Measurements from ENCODE around the gene TIMP4. TPM values are rescaled to one million over a fixed set of nuclear protein-coding genes. Genes with fewer than 3 reads are reported as not detected.
A peak's percentile ranks its signal among the peaks of the same experiment; 100 is the strongest.

Gene TIMP4
- total and polyA plus RNA-seq, 8 donors, result 2.6 to 13.4 (median 7.3) TPM

- H3K27me3 ChIP-seq, result no peaks in the 10 kb centered on the region
- intact Hi-C loops (cut with DNase I; ENCODE audit: low total_unique reads), result no loop called here
- no peaks in the 10 kb centered on the region for H3K9me3 ChIP-seq
- peaks cover 15 to 35% (median 17%) of the 10 kb centered on the region in 4 donors for H3K4me1 ChIP-seq
- no peak for TF ChIP-seq POLR2A (IDR thresholded peaks at IDR 0.05)
- TF ChIP-seq POLR2AphosphoS5 (IDR thresholded peaks at IDR 0.05), result no peak
- TF ChIP-seq EP300 (IDR thresholded peaks at IDR 0.05), result no peak
- TF ChIP-seq, protein P1, sequence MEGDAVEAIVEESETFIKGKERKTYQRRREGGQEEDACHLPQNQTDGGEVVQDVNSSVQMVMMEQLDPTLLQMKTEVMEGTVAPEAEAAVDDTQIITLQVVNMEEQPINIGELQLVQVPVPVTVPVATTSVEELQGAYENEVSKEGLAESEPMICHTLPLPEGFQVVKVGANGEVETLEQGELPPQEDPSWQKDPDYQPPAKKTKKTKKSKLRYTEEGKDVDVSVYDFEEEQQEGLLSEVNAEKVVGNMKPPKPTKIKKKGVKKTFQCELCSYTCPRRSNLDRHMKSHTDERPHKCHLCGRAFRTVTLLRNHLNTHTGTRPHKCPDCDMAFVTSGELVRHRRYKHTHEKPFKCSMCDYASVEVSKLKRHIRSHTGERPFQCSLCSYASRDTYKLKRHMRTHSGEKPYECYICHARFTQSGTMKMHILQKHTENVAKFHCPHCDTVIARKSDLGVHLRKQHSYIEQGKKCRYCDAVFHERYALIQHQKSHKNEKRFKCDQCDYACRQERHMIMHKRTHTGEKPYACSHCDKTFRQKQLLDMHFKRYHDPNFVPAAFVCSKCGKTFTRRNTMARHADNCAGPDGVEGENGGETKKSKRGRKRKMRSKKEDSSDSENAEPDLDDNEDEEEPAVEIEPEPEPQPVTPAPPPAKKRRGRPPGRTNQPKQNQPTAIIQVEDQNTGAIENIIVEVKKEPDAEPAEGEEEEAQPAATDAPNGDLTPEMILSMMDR (IDR thresholded peaks at IDR 0.05), result no peak
- H3K27ac ChIP-seq, result peak overlapping the region; percentile 22 to 87 (median 71)
- no peaks in the 10 kb centered on the region for H3K36me3 ChIP-seq
- 75 to 88% (median 78%) methylated on average over 4 of the region's 4 CpGs for WGBS, 5 donors
- DNase-seq, result no peak
- no peak overlapping the region for H3K4me3 ChIP-seq
These were observed 29.6 kb upstream of the TIMP4 start for GRCh38 chr3:12188328-12188648.

GRCh38 chr3:12187448-12188327 lies 29.0 kb upstream of the TIMP4 start:
- TF ChIP-seq, protein P1 (IDR thresholded peaks at IDR 0.05), result no peak
- no peak for TF ChIP-seq POLR2AphosphoS5 (IDR thresholded peaks at IDR 0.05)
- TF ChIP-seq POLR2A (IDR thresholded peaks at IDR 0.05), result no peak
- TF ChIP-seq EP300 (IDR thresholded peaks at IDR 0.05), result no peak
- no peaks in the 10 kb centered on the region for H3K36me3 ChIP-seq
- H3K4me3 ChIP-seq, result no peak overlapping the region
- H3K4me1 ChIP-seq, result peaks cover 10 to 29% (median 14%) of the 10 kb centered on the region in 4 donors
- peak in 1 of 2 donors; percentile 58 for DNase-seq
- WGBS, 5 donors, result 34 to 52% (median 41%) methylated on average over 7 of the region's 7 CpGs
- H3K27ac ChIP-seq, result peak overlapping the region; percentile 64 to 87 (median 71)
- H3K27me3 ChIP-seq, result no peaks in the 10 kb centered on the region
- intact Hi-C loops (cut with DNase I; ENCODE audit: low total_unique reads), result no loop called here
- H3K9me3 ChIP-seq, result no peaks in the 10 kb centered on the region

DNA sequence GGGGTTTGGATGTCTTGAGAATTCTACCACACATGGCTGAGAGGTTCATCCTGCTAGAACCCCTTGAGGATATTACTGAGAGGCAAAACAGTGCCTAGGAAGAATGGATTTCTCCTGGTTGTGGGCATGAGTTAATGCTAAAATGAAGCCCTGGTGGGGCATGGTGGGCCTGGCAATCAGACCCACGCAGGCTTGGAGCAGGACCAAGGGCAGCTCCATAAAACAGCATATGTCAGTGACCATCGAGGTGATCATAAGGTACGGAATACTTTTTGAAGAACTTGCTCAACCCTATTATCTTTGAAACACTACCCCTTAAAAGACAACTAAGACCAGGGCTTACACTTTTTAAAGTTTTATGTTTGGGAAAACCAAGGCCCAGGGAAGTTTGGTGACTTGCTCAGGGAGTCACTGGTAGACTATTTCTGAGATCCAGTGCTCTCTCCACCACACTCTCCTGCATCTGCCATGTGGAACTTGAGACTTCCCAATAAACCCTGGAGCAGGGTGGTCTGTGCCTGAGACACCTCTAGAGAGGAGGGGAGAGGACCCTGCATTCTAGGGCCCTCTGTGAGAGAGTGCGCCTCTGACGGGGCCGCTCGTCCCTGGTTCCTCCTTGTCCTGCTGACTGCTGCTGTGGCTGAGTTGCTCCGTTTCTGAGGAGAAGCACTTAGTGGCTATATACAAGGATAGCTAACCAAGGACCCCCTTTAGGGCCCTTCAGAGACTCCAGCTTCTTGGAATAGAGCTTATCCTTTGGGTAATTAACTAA lies 28.0 kb upstream of the TIMP4 start:
- H3K4me3 ChIP-seq, result no peak overlapping the region
- no peaks in the 10 kb centered on the region for H3K9me3 ChIP-seq
- no peak for DNase-seq
- TF ChIP-seq, protein P1 (IDR thresholded peaks at IDR 0.05), result no peak
- no peak for TF ChIP-seq POLR2A (IDR thresholded peaks at IDR 0.05)
- no peak for TF ChIP-seq POLR2AphosphoS5 (IDR thresholded peaks at IDR 0.05)
- TF ChIP-seq EP300 (IDR thresholded peaks at IDR 0.05), result no peak
- WGBS, 5 donors, result 90 to 96% (median 92%) methylated on average over 8 of the region's 8 CpGs
- intact Hi-C loops (cut with DNase I; ENCODE audit: low total_unique reads), result no loop called here
- peaks cover 8 to 24% (median 14%) of the 10 kb centered on the region in 4 donors for H3K4me1 ChIP-seq
- no peaks in the 10 kb centered on the region for H3K36me3 ChIP-seq
- H3K27me3 ChIP-seq, result no peaks in the 10 kb centered on the region
- peak overlapping the region in 4 of 5 donors; percentile 69 to 87 (median 78) for H3K27ac ChIP-seq

- DNase-seq, result no peak
- no peak overlapping the region for H3K27ac ChIP-seq
- 81 to 92% (median 90%) methylated on average over 4 of the region's 4 CpGs for WGBS, 5 donors
- H3K36me3 ChIP-seq, result no peaks in the 10 kb centered on the region
- no peaks in the 10 kb centered on the region for H3K9me3 ChIP-seq
- TF ChIP-seq, protein P1 (IDR thresholded peaks at IDR 0.05), result no peak
- no peak for TF ChIP-seq POLR2AphosphoS5 (IDR thresholded peaks at IDR 0.05)
- TF ChIP-seq POLR2A (IDR thresholded peaks at IDR 0.05), result no peak
- no peak for TF ChIP-seq EP300 (IDR thresholded peaks at IDR 0.05)
- no peak overlapping the region for H3K4me3 ChIP-seq
- intact Hi-C loops (cut with DNase I; ENCODE audit: low total_unique reads), result no loop called here
- peaks cover 8 to 24% (median 14%) of the 10 kb centered on the region in 4 donors for H3K4me1 ChIP-seq
- no peaks in the 10 kb centered on the region for H3K27me3 ChIP-seq
These were observed 27.3 kb upstream of the TIMP4 start for GRCh38 chr3:12186046-12186445.

Measured in stomach (tissue), 9 donors.